GM04504 (cell line): Measurements from ENCODE around the gene NSUN2.

Source experiments
- DNase-seq: peaks from one replicate; pipeline ENCODE4 v3.0.0-alpha.2; 2012; ENCODE audit warnings: low read depth

The NSUN2 gene

GRCh38 chr5:6556089-6556801, 76.6 kb downstream of the NSUN2 start:
- no peak for DNase-seq

GRCh38 chr5:6554812-6555211, 78.0 kb downstream of the NSUN2 start:
- no peak for DNase-seq

GRCh38 chr5:6553972-6554371, 78.9 kb downstream of the NSUN2 start:
- DNase-seq: no peak

GRCh38 chr5:6552612-6553011, 80.2 kb downstream of the NSUN2 start:
- DNase-seq: no peak

- DNase-seq: no peak
Observed at GRCh38 chr5:6551955-6552313, 80.9 kb downstream of the NSUN2 start.

GRCh38 chr5:6551287-6551954, 81.4 kb downstream of the NSUN2 start:
- DNase-seq: no peak

- DNase-seq: no peak
Observed at GRCh38 chr5:6550628-6551027, 82.2 kb downstream of the NSUN2 start.
